ENCODE measurements around the gene GPR137.

The GPR137 gene

DNA sequence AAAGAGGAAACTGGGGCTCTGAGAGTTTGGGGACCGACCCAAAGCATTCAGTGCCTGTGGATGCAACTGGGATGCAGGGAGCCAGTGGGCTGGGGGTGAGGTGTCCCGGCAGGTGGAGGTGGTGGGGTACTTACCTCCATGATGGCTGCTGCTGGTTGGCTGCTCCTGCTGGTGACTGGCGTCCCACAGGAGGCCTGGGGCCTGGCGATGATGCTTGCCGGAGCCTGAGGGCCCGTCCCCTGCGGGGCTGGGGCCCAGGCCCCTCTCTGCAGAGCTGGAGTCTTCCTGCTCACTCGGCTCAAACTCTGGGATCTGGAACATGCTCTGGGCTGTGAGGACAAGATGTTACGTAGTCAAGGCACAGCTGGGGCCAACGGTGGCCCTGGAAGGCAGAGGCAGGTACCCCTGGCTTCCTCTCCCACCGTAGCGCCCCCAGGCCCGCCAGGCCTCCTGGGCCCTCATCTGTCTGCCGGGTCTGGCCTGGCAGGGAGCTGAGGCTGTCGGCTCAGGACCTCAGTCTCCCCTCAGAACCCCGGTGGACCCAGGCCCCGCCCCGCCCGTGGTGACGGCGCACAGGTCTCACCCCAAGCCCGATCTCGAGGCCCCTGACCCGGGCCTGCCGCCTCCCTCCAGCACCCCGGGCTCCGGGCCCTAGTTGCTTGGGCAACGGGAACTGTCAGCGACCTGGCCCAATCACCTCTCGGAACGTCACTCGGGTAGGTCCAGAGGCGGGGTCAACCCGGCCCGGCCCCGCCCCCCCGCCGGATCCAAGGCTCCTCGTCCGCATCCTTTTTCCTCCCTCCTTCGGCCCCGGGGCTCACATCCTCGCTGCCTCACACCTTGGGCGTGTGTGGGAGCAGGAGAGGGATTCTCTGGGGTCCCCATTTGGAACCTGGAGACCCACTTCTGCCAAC lies 1.3 kb upstream of the GPR137 start, which contains the start of gene BAD:
Gene BAD, minus strand, starts transcription at position 618 of the 914 bp plus-strand sequence. Its CDS starts 297 bp downstream, at position 321.
- DNase-seq (ENCODE audit: low read depth in 2 of 2, low spot score in 1 of 2): peak; percentile 79 to 84

DNA sequence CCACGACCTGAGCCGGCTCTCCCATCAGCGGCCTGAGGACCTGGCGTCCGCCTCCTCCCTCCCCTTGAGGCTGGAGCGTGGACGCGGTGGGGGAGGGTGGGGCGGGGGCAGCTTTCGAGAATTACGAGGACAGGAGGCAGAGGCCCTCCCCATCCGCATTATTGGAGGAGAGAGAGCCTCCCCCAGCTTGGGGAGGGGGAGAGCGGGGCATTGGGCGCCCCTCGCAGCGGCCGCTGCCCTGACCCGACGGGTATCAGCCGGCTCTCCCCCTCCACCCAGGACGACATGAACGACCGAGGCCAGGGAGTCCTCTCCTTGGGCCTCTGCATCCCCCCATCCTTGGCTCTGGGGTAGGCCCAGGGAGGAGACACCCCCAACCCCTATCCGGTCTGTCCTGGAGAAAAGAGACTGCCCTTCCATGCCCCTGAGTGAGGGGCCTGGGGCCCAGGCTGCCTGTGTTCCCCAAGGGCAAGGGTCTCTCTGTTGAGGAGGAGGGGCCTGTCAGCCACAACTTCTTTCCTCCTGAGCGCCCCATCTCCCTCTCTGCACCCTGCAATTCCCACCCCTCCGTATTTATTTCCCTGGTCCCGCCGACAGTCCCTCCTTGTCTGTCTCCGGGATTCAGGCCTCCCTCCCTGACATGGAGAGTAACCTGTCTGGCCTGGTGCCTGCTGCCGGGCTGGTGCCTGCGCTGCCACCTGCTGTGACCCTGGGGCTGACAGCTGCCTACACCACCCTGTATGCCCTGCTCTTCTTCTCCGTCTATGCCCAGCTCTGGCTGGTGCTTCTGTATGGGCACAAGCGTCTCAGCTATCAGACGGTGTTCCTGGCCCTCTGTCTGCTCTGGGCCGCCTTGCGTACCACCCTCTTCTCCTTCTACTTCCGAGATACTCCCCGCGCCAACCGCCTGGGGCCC lies 495 bp downstream of the GPR137 start:
- DNase-seq (ENCODE audit: low read depth in 2 of 2, low spot score in 1 of 2): no peak

DNA sequence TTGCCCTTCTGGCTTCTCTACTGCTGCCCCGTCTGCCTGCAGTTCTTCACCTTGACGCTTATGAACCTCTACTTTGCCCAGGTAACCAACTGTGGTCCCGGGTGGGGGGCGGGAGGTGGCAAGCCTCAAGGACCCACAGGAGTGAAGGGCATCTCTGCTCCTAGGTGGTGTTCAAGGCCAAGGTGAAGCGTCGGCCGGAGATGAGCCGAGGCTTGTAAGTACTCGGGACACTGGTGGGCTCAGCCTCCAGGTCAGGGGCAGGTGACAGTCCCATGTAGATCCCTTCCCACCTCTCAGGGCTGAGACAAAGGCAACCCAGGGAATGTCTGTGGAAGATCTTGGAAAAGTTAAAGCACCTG lies 1.1 kb downstream of the GPR137 start:
- no peak for DNase-seq (ENCODE audit: low read depth in 2 of 2, low spot score in 1 of 2)

DNA sequence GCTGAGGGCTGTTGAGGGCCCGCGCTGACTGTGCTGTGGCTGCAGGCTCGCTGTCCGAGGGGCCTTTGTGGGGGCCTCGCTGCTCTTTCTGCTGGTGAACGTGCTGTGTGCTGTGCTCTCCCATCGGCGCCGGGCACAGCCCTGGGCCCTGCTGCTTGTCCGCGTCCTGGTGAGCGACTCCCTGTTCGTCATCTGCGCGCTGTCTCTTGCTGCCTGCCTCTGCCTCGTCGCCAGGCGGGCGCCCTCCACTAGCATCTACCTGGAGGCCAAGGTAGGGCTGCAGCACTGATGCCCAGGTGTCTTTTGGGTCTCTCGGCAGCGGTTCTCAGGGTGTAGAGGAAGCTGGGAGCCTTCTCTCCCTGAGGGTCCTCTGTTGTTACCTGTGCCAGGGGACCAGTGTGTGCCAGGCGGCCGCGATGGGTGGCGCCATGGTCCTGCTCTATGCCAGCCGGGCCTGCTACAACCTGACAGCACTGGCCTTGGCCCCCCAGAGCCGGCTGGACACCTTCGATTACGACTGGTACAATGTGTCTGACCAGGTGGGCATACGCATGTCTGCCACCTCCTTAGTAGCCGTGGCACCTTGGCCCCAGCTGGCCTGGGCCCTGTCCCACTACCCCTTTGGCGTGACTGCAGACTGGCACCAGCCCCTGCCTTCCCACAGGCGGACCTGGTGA lies 2.2 kb downstream of the GPR137 start:
- DNase-seq (ENCODE audit: low read depth in 2 of 2, low spot score in 1 of 2): no peak

DNA sequence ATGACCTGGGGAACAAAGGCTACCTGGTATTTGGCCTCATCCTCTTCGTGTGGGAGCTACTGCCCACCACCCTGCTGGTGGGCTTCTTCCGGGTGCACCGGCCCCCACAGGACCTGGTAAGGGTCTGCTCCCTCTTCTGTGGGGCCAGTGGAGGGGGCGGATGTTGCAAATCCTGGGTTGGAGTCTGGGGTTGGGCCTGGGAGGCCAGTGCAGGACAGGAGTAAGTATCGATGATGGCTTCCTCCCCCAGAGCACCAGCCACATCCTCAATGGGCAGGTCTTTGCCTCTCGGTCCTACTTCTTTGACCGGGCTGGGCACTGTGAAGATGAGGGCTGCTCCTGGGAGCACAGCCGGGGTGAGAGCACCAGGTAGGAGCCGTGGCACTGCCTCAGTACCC lies 2.7 kb downstream of the GPR137 start:
- no peak for DNase-seq (ENCODE audit: low read depth in 2 of 2, low spot score in 1 of 2)

- no peak for DNase-seq (ENCODE audit: low read depth in 2 of 2, low spot score in 1 of 2)
Measured at GRCh38 chr11:64289002-64289564, 3.4 kb downstream of the GPR137 start.

GRCh38 chr11:64290352-64291261 lies 5.0 kb downstream of the GPR137 start:
- no peak for DNase-seq (ENCODE audit: low read depth in 2 of 2, low spot score in 1 of 2)

- no peak for DNase-seq (ENCODE audit: low read depth in 2 of 2, low spot score in 1 of 2)
Measured at GRCh38 chr11:64291262-64291751, 5.7 kb downstream of the GPR137 start, which contains the start of gene KCNK4. Gene KCNK4 (plus strand): TSS chr11:64291302. CDS start chr11:64293019, 1,717 bp downstream.

DNA sequence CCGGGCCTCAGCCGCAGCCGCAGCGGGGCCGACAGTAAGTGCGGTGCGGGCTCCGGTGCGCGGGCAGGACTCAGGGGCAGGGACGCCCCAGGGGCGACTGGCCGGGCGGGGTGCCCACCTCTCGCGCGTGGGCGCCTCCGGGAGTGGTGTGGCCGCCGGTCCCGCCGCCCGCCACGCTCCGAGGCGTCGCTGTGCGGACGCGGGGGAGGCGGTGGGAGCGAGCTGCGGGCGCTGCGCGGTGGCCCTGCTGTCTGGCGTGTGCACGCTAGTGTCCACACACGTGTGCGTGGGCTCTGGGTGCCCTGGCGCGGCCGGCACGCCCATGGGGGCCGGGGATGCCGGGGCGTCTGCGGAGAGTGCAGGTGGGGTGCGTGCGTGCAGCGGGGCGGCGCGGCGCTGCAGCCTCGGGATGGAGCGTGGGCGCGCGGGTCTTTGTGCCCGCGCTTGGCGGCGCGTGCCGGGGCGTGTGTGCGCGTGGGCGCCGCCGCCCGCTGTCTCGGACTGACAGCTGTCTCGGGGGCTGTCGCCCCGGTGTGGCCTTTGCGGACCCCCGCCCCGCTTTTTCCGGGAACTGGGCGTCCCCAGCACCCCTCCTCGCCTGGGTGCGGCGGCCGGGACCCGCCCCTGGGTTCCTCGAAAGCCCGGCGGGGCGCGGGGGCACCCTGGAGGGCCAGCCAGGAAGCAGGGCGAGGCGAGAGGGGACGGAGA lies 6.3 kb downstream of the GPR137 start:
- no peak for DNase-seq (ENCODE audit: low read depth in 2 of 2, low spot score in 1 of 2)

GRCh38 chr11:64292460-64293254 lies 7.0 kb downstream of the GPR137 start:
- DNase-seq (ENCODE audit: low read depth in 2 of 2, low spot score in 1 of 2): no peak

DNA sequence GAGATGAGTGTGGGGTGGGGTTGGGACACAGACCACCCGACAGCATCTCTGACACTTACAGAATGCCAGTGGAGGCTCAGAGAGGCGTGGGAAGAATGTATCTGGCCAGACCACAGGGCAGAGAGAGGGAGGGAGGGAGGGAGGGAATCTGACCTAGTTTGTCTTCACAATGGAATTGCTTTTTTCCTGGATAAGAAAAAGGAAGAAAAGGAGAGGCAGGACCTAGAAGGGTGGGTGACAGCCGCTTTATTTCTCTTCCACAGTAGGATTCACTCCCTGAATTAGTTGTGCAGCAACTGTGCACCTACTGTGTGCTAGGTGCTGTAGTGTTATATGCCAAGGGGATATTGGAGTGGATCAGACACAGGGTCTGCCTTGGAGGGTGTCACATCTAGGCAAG lies 9.1 kb downstream of the GPR137 start:
- DNase-seq (ENCODE audit: low read depth in 2 of 2, low spot score in 1 of 2): no peak

DNA sequence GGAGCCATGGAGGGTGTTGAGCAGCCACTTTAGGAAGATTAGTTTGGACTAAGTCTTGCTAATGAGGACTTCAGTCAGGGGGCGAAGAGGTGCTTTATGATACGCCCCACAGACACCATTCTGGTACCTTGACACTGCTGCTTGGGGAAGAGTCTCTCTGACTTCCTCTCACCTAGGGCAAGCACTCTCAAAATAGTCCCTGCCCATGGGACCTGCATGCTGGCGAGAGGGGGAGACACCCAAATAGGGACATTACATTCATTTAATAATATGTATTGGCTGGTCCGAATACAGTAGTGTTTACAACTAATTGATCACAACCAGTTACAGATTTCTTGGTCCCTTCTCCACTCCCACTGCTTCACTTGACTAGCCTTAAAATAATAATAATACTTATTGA lies 10.1 kb downstream of the GPR137 start:
- DNase-seq (ENCODE audit: low read depth in 2 of 2, low spot score in 1 of 2): no peak

DNA sequence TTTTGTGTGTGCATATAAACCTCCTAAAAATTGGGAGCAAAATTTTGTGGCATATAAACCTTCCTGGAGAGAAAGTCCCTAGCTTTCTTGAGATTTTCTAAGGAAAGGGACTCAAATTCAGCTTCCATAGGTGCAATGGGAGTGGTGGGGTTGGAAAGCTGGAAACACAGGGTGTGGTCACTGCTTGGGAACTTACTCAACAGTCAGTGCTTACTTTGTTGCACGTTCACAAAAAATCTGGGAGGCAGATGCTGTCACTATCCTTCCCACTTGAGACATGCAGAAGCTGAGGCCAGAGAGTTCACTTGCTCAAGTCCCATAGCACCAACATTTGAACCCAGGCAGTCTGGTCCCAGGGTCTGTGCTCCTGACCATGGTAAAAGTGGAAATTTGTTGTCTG lies 10.6 kb downstream of the GPR137 start:
- DNase-seq (ENCODE audit: low read depth in 2 of 2, low spot score in 1 of 2): no peak

DNA sequence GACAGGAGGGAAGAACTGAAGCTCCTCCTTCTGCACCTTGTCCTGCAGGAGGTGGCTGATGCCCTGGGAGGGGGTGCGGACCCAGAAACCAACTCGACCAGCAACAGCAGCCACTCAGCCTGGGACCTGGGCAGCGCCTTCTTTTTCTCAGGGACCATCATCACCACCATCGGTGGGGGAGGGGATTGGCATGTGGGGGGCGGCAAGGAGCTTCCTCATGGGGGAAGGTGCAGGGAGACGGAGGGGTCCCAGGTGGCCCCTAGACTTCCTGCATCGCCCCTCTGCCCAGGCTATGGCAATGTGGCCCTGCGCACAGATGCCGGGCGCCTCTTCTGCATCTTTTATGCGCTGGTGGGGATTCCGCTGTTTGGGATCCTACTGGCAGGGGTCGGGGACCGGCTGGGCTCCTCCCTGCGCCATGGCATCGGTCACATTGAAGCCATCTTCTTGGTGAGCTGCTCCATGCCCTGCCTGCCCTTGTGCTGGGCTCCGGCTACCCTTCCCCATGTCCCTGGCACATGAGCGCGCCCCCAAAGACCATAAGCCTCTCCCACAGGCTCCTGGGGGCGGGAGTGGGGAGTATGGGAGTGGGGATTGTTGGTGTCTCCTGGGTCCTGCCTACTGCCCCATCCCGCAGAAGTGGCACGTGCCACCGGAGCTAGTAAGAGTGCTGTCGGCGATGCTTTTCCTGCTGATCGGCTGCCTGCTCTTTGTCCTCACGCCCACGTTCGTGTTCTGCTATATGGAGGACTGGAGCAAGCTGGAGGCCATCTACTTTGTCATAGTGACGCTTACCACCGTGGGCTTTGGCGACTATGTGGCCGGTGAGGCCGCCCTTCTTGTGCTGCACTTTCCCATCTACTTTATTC lies 11.4 kb downstream of the GPR137 start:
- no peak for DNase-seq (ENCODE audit: low read depth in 2 of 2, low spot score in 1 of 2)

DNA sequence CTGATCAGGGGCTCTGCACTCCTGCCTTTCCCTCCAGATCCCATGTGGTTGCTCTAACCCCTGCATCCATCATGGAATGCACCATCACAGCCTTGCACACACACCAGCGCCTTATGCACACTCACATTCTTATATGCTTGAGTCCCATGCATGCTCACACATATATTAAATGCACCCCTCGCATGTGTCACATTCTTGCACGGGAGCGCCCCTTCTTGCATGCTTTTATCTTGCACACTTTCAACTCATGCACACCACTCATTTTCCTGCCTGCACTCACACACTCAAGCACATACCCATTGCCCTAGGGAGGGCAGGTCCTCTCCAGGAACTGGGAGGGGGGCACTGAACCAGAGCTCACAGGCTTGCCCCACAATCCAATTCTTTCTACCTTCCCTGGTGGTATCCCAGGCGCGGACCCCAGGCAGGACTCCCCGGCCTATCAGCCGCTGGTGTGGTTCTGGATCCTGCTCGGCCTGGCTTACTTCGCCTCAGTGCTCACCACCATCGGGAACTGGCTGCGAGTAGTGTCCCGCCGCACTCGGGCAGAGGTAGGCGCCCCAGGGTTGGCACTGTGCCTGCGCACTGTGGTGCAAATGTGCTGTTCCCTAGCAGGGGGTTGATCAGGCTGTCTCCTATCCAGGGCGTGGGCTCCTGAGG lies 12.2 kb downstream of the GPR137 start:
- DNase-seq (ENCODE audit: low read depth in 2 of 2, low spot score in 1 of 2): no peak

DNA sequence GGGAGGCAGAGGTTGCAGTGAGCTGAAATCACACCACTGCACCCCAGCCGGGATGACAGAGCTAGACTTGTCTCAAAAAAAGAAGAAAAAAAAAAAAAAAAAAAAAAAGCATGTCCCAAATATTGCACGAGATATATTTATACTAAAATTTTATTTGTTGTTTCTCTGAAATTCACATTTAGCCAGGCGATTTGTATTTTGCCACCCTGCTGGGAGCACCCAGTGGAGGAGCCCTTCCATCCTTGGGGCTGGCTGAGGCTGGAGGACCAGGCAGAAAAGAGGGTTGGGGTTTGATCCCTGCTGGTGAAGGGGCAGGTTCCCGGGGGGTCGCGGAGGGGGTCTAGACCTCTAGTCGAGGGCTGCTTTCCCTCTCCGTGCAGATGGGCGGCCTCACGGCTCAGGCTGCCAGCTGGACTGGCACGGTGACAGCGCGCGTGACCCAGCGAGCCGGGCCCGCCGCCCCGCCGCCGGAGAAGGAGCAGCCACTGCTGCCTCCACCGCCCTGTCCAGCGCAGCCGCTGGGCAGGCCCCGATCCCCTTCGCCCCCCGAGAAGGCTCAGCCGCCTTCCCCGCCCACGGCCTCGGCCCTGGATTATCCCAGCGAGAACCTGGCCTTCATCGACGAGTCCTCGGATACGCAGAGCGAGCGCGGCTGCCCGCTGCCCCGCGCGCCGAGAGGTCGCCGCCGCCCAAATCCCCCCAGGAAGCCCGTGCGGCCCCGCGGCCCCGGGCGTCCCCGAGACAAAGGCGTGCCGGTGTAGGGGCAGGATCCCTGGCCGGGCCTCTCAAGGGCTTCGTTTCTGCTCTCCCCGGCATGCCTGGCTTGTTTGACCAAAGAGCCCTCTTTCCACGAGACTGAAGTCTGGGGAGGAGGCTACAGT lies 13.6 kb downstream of the GPR137 start:
- DNase-seq (ENCODE audit: low read depth in 2 of 2, low spot score in 1 of 2): no peak
